SK-N-SH treated with all-trans-retinoic acid at 6 μM for 48 hours (cell line): ENCODE measurements around the gene ACTG2.

Experiments used
- ATAC-seq: fragments of 200-7000 bp; cut with Tn5 transposase; 3 replicates; pipeline ENCODE4 v1.9.1; 2020; ENCODE audit warnings: mild to moderate bottlenecking, moderate library complexity
- ARNTL ChIP-seq: fragments of 450-650 bp; formaldehyde crosslinking; IDR thresholded peaks from 2 replicates; pipeline ENCODE4 v1.5.0; 2020; ENCODE audit warnings: low read depth, mild to moderate bottlenecking, moderate library complexity, borderline replicate concordance
- BACH2 ChIP-seq: fragments of 250-450 bp; sonication (Bioruptor Pico); IDR thresholded peaks from 2 replicates; pipeline ENCODE4 v1.9.0; 2021; ENCODE audit warnings: mild to moderate bottlenecking, borderline replicate concordance
- CSDC2 ChIP-seq: fragments of 250-450 bp; sonication (Bioruptor Pico); IDR thresholded peaks from 2 replicates; pipeline ENCODE4 v1.5.0; 2020; ENCODE audit warnings: mild to moderate bottlenecking, moderate library complexity
- ESRRG ChIP-seq: fragments of 250-450 bp; sonication (Bioruptor Pico); IDR thresholded peaks from 2 replicates; pipeline ENCODE4 v1.6.1; 2021; ENCODE audit warnings: mild to moderate bottlenecking
- GLIS3 ChIP-seq: fragments of 250-450 bp; sonication (Bioruptor Pico); IDR thresholded peaks from 2 replicates; pipeline ENCODE4 v1.5.0; 2020; ENCODE audit warnings: mild to moderate bottlenecking, moderate library complexity
- ISL1 ChIP-seq: fragments of 250-450 bp; sonication (Bioruptor Pico); IDR thresholded peaks from 2 replicates; pipeline ENCODE4 v2.1.2; 2022; ENCODE audit warnings: mild to moderate bottlenecking, moderate library complexity
- OSR1 ChIP-seq: fragments of 250-450 bp; sonication (Bioruptor Pico); IDR thresholded peaks from 2 replicates; pipeline ENCODE4 v1.8.0; 2022; ENCODE audit warnings: moderate library complexity, mild to moderate bottlenecking, inconsistent platforms
- PPARA ChIP-seq: fragments of 250-450 bp; sonication (Bioruptor Pico); IDR thresholded peaks from 2 replicates; pipeline ENCODE4 v1.5.0; 2020; ENCODE audit warnings: mild to moderate bottlenecking, borderline replicate concordance
- RARB ChIP-seq: fragments of 250-450 bp; sonication (Bioruptor Pico); IDR thresholded peaks from 2 replicates; pipeline ENCODE4 v1.8.0; 2021; ENCODE audit warnings: mild to moderate bottlenecking, moderate library complexity
- SNAI2 ChIP-seq: fragments of 250-450 bp; sonication (Bioruptor Pico); IDR thresholded peaks from 2 replicates; pipeline ENCODE4 v1.5.0; 2020; ENCODE audit warnings: mild to moderate bottlenecking, moderate library complexity
- TOX ChIP-seq: fragments of 250-450 bp; sonication (Bioruptor Pico); IDR thresholded peaks from 2 replicates; pipeline ENCODE4 v1.8.0; 2021; ENCODE audit warnings: mild to moderate bottlenecking, moderate library complexity, borderline replicate concordance
- ZC3H10 ChIP-seq: fragments of 250-450 bp; sonication (Bioruptor Pico); IDR thresholded peaks from 2 replicates; pipeline ENCODE4 v1.5.1; 2021; ENCODE audit warnings: mild to moderate bottlenecking, moderate library complexity
- ZFP3 ChIP-seq: fragments of 250-450 bp; sonication (Bioruptor Pico); IDR thresholded peaks from 2 replicates; pipeline ENCODE4 v1.5.0; 2020; ENCODE audit warnings: mild to moderate bottlenecking, moderate library complexity
- ZFP30 ChIP-seq: fragments of 450-650 bp; formaldehyde crosslinking; IDR thresholded peaks from 2 replicates; pipeline ENCODE4 v1.5.0; 2022; ENCODE audit warnings: mild to moderate bottlenecking, moderate library complexity
- ZNF565 ChIP-seq: fragments of 450-650 bp; formaldehyde crosslinking; conservative IDR thresholded peaks from 2 replicates; pipeline ENCODE4 v1.5.0; 2020; ENCODE audit warnings: low read depth, mild to moderate bottlenecking, moderate library complexity
- TF ChIP-seq, protein P1 (sequence below): fragments of 250-450 bp; sonication (Bioruptor Pico); IDR thresholded peaks from 2 replicates; pipeline ENCODE4 v1.5.1; 2021; ENCODE audit warnings: mild to moderate bottlenecking, moderate library complexity
- TF ChIP-seq, protein P2 (sequence below): fragments of 250-450 bp; sonication (Bioruptor Pico); IDR thresholded peaks from 2 replicates; pipeline ENCODE4 v1.5.1; 2020; ENCODE audit warnings: low read depth, mild to moderate bottlenecking, moderate library complexity
- TF ChIP-seq, protein P3 (sequence below): fragments of 250-450 bp; sonication (Bioruptor Pico); IDR thresholded peaks from 2 replicates; pipeline ENCODE4 v1.5.0; 2020; ENCODE audit warnings: mild to moderate bottlenecking, moderate library complexity
- TF ChIP-seq, protein P4 (sequence below): fragments of 250-450 bp; sonication (Bioruptor Pico); IDR thresholded peaks from 2 replicates; pipeline ENCODE4 v1.8.0; 2020; ENCODE audit warnings: mild to moderate bottlenecking, moderate library complexity, borderline replicate concordance

ACTG2 gene

DNA sequence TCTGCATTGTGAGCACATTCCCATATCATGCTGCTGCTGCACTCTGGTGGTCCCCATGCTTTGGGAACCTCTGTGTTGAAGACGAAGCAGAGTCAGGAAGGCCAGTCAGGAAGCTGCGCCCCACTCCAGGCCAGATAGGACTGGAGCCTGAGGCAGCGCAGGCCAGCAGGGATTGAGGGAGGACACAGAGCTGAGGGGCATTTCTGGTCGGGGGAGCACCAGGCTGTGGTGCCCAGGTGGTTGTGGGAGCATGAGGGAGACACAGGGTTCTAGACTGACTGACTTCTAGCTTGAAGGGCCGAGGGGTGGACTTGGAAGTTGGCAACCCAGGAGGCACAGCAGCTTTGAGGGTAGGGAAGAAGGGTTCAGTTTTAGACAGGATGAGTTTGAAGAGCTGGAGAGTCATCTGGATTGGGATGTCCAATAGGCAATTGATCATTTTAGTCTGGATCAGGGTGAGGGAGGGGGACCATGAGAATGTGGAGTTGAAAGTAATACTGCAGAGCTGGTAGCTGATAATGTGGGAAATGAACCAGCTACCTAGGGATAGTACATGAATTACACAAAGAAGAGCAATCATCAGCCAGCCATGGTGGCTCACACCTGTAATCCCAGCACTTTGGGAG is 1.4 kb upstream of the ACTG2 start (continued):
- TF ChIP-seq ESRRG (CRISPR knock-in tag): no peak

DNA sequence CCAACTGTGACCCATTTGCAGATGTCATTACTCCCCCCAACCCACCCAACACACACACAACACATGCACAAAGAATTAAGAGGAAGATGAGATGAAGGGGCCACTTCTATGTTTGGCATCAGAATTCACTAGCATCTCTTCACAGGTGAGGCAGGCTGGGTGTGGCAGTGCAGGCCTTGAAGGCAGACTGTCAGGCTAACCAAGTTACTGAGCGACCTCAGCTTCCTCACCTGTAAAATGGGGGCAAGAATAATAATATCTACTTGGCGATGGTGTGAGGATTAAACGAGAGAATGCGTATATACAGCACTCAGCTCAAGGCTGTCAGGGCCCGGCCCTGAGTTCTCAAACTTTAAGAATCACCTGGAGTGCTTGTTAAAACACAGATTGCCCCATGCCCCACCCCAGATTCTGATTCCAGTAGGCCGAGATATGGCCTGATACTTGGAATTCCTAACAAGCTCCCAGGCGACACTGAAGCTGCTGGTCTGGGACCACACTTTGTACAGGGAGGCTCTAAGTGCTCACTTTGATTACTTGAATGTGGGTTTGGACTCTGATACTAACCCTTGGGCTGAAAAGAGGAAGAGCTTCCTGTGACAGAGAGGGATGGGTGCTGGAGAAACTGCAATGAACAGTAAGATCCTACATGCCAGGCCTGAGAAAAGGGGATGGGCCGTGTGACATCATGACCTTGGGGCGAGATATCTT is 1.1 kb downstream of the ACTG2 start:
- no peak for ATAC-seq
- TF ChIP-seq CSDC2 (CRISPR knock-in tag) (no peak), RARB (CRISPR knock-in tag) (no peak), ZFP30 (CRISPR knock-in tag) (no peak), GLIS3 (CRISPR knock-in tag) (no peak), ESRRG (CRISPR knock-in tag) (no peak), PPARA (CRISPR knock-in tag) (no peak), ARNTL (no peak), SNAI2 (CRISPR knock-in tag) (no peak), ZC3H10 (CRISPR knock-in tag) (no peak), BACH2 (CRISPR knock-in tag) (no peak), ZFP3 (CRISPR knock-in tag) (no peak), ISL1 (no peak), TOX (CRISPR knock-in tag) (no peak), ZNF565 (CRISPR knock-in tag) (no peak)
- TF ChIP-seq, protein P1, sequence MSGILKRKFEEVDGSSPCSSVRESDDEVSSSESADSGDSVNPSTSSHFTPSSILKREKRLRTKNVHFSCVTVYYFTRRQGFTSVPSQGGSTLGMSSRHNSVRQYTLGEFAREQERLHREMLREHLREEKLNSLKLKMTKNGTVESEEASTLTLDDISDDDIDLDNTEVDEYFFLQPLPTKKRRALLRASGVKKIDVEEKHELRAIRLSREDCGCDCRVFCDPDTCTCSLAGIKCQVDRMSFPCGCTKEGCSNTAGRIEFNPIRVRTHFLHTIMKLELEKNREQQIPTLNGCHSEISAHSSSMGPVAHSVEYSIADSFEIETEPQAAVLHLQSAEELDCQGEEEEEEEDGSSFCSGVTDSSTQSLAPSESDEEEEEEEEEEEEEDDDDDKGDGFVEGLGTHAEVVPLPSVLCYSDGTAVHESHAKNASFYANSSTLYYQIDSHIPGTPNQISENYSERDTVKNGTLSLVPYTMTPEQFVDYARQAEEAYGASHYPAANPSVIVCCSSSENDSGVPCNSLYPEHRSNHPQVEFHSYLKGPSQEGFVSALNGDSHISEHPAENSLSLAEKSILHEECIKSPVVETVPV (CRISPR knock-in tag): no peak
- TF ChIP-seq, protein P2, sequence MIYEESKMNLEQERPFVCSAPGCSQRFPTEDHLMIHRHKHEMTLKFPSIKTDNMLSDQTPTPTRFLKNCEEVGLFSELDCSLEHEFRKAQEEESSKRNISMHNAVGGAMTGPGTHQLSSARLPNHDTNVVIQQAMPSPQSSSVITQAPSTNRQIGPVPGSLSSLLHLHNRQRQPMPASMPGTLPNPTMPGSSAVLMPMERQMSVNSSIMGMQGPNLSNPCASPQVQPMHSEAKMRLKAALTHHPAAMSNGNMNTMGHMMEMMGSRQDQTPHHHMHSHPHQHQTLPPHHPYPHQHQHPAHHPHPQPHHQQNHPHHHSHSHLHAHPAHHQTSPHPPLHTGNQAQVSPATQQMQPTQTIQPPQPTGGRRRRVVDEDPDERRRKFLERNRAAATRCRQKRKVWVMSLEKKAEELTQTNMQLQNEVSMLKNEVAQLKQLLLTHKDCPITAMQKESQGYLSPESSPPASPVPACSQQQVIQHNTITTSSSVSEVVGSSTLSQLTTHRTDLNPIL (CRISPR knock-in tag): no peak
- TF ChIP-seq, protein P3, sequence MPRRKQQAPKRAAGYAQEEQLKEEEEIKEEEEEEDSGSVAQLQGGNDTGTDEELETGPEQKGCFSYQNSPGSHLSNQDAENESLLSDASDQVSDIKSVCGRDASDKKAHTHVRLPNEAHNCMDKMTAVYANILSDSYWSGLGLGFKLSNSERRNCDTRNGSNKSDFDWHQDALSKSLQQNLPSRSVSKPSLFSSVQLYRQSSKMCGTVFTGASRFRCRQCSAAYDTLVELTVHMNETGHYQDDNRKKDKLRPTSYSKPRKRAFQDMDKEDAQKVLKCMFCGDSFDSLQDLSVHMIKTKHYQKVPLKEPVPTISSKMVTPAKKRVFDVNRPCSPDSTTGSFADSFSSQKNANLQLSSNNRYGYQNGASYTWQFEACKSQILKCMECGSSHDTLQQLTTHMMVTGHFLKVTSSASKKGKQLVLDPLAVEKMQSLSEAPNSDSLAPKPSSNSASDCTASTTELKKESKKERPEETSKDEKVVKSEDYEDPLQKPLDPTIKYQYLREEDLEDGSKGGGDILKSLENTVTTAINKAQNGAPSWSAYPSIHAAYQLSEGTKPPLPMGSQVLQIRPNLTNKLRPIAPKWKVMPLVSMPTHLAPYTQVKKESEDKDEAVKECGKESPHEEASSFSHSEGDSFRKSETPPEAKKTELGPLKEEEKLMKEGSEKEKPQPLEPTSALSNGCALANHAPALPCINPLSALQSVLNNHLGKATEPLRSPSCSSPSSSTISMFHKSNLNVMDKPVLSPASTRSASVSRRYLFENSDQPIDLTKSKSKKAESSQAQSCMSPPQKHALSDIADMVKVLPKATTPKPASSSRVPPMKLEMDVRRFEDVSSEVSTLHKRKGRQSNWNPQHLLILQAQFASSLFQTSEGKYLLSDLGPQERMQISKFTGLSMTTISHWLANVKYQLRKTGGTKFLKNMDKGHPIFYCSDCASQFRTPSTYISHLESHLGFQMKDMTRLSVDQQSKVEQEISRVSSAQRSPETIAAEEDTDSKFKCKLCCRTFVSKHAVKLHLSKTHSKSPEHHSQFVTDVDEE (CRISPR knock-in tag): no peak
- TF ChIP-seq, protein P4, sequence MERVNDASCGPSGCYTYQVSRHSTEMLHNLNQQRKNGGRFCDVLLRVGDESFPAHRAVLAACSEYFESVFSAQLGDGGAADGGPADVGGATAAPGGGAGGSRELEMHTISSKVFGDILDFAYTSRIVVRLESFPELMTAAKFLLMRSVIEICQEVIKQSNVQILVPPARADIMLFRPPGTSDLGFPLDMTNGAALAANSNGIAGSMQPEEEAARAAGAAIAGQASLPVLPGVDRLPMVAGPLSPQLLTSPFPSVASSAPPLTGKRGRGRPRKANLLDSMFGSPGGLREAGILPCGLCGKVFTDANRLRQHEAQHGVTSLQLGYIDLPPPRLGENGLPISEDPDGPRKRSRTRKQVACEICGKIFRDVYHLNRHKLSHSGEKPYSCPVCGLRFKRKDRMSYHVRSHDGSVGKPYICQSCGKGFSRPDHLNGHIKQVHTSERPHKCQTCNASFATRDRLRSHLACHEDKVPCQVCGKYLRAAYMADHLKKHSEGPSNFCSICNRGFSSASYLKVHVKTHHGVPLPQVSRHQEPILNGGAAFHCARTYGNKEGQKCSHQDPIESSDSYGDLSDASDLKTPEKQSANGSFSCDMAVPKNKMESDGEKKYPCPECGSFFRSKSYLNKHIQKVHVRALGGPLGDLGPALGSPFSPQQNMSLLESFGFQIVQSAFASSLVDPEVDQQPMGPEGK (CRISPR knock-in tag): no peak

DNA sequence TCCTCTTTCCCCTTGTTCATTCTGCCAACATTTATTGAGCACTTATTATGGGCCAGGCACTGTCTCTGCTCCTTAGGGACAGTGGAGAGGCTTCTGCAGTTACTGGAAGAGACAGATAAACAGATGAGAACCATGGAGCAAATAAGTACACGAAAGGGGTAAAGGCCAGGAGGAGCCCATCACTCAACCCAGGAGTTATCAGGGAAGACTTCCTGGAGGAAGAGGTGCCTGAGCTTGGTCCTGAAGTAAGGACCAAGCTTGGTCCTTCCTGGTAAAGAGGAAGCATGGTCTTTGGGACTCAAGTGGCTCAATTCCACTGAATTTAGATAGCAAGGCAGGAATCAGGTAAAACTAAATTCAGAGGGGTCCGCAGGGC is 1.7 kb downstream of the ACTG2 start:
- ATAC-seq: no peak

DNA sequence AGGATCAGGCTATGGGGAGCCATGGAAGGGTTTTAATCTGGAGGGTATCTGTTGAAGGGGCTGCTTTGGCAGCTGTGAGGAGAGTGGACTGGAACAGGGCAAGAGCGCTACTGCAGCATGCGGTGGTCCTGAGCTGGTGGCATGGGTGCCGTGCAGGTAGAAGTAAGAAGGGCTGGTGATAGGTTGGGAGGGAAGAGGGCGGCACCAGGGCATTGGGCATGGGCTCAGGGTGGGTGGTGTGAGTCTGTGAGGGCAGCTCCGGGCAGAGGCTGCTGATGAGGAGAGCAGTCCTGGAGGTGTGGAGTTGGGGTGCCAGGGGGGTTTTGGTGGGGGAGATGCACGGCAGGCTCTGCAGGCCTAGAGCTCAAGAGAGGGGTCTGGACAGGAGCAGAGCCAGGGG is 2.1 kb downstream of the ACTG2 start:
- ATAC-seq: no peak
- no peak for TF ChIP-seq PPARA (CRISPR knock-in tag)
- no peak for TF ChIP-seq GLIS3 (CRISPR knock-in tag)
- TF ChIP-seq, protein P2 (CRISPR knock-in tag): no peak
- TF ChIP-seq, protein P3 (CRISPR knock-in tag): no peak
- no peak for TF ChIP-seq ARNTL
- no peak for TF ChIP-seq ZNF565 (CRISPR knock-in tag)
- TF ChIP-seq SNAI2 (CRISPR knock-in tag): no peak
- no peak for TF ChIP-seq OSR1 (CRISPR knock-in tag)
- no peak for TF ChIP-seq TOX (CRISPR knock-in tag)
- TF ChIP-seq, protein P1 (CRISPR knock-in tag): no peak

More for the DNA sequence above, 1.7 kb downstream of the ACTG2 start:
- TF ChIP-seq ISL1: no peak
